Sigmoid colon (tissue), 7 donors: Measurements from ENCODE around the gene KRTAP9-1. TPM values are rescaled to one million over a fixed set of nuclear protein-coding genes. Genes with fewer than 3 reads are reported as not detected.

ENCODE experiments used
- DNase-seq: peaks from one replicate; pipeline ENCODE4 v3.0.0-alpha.2; 2019
- H3K27ac ChIP-seq, 4 donors: fragments of 200-600 bp; sonication (generic); one replicate each; pipeline ENCODE4 v1.5.1; 2016 to 2019; ENCODE audit warnings: mild to moderate bottlenecking in 1 of 4
- H3K27me3 ChIP-seq, 3 donors: fragments of 200-600 bp; sonication (generic); one replicate each; pipeline ENCODE4 v1.5.1; 2019; ENCODE audit warnings: mild to moderate bottlenecking in 1 of 3
- H3K36me3 ChIP-seq, 4 donors: fragments of 200-600 bp; sonication (generic); one replicate each; pipeline ENCODE4 v1.5.1; 2016 to 2019
- H3K4me1 ChIP-seq, 4 donors: fragments of 200-600 bp; sonication (generic); one replicate each; pipeline ENCODE4 v1.5.1; 2017 to 2019
- H3K4me3 ChIP-seq, 4 donors: fragments of 200-600 bp; sonication (generic); one replicate each; pipeline ENCODE4 v1.5.1; 2017 to 2019; ENCODE audit warnings: mild to moderate bottlenecking in 2 of 4, moderate library complexity in 1 of 4
- H3K9me3 ChIP-seq, 4 donors: fragments of 200-600 bp in 3 of 4; sonication (generic) in 3 of 4; one replicate each; pipeline versions ENCODE4 v1.5.1 to v1.6.1; 2013 to 2019
- CTCF ChIP-seq, 4 experiments: fragments of 450-650 bp in 3 of 4; fragments of 200-600 bp in 1 of 4; IDR thresholded peaks; one replicate each; pipeline ENCODE4 v1.5.1; 2016 to 2019; ENCODE audit warnings: antibody characterized with exemption in 4 of 4, mild to moderate bottlenecking in 3 of 4, moderate library complexity in 2 of 4
- EP300 ChIP-seq, 4 donors: sonication (generic); formaldehyde crosslinking; IDR thresholded peaks; one replicate each; pipeline ENCODE4 v1.6.1; 2017; ENCODE audit warnings: antibody characterized with exemption in 4 of 4
- POLR2A ChIP-seq, 2 donors: fragments of 450-650 bp; IDR thresholded peaks; one replicate each; pipeline ENCODE4 v1.6.1; 2016; ENCODE audit warnings: antibody characterized with exemption in 2 of 2, mild to moderate bottlenecking in 2 of 2, moderate library complexity in 2 of 2
- POLR2AphosphoS5 ChIP-seq, 4 donors: sonication (generic); formaldehyde crosslinking; IDR thresholded peaks; one replicate each; pipeline ENCODE4 v1.6.1; 2017; ENCODE audit warnings: antibody characterized with exemption in 4 of 4
- WGBS, 2 donors: extraction: QIAGEN DNeasy Blood & Tissue Kit; methylation state at CpG; one replicate each; pipeline ENCODE4 v1.1.7; 2013; 5-methylcytosine and 5-hydroxymethylcytosine counted together
- intact Hi-C: fragments of 100-400 bp; cut with DNase I; formaldehyde crosslinking; loops from one replicate; pipeline ENCODE4 v1.15.1; 2023
- polyA plus RNA-seq, 3 donors: library from polyadenylated mRNA; stranded (reverse); fragments of 200-250 nt; gene quantifications; one replicate each; pipeline ENCODE4 v1.2.3, GENCODE V29; 2013
- total RNA-seq, 4 donors: library from RNA; depleted of rRNA; stranded (reverse); fragments of >200 nt; gene quantifications; one replicate each; pipeline ENCODE4 v1.1.0, GENCODE V29; 2016
- donor health status: healthy with polysubstance abuse.
- donor health status: Bipolar disorder and iron deficiency.
- donor health status: healthy.

The KRTAP9-1 gene
- total and polyA plus RNA-seq, 7 donors: not detected

GRCh38 chr17:41178341-41178740, 11.3 kb upstream of the KRTAP9-1 start:
- 96% methylated on average over 3 of the region's 3 CpGs for WGBS, 2 donors
- no peaks in the 10 kb centered on the region for H3K9me3 ChIP-seq
- no peak overlapping the region for H3K4me3 ChIP-seq
- H3K27me3 ChIP-seq: no peaks in the 10 kb centered on the region
- DNase-seq: no peak
- TF ChIP-seq POLR2AphosphoS5 (IDR thresholded peaks at IDR 0.05): no peak
- TF ChIP-seq CTCF (IDR thresholded peaks at IDR 0.05): no peak
- no peak for TF ChIP-seq EP300 (IDR thresholded peaks at IDR 0.05)
- TF ChIP-seq POLR2A (IDR thresholded peaks at IDR 0.05): no peak
- no peaks in the 10 kb centered on the region for H3K4me1 ChIP-seq
- intact Hi-C loops: no loop called here
- no peaks in the 10 kb centered on the region for H3K36me3 ChIP-seq
- H3K27ac ChIP-seq: no peak overlapping the region

GRCh38 chr17:41178843-41179616, 10.7 kb upstream of the KRTAP9-1 start:
- TF ChIP-seq POLR2AphosphoS5 (IDR thresholded peaks at IDR 0.05) (no peak), EP300 (IDR thresholded peaks at IDR 0.05) (no peak), POLR2A (IDR thresholded peaks at IDR 0.05) (no peak), CTCF (IDR thresholded peaks at IDR 0.05) (no peak)
- no peak for DNase-seq
- H3K4me3 ChIP-seq: no peak overlapping the region
- no peak overlapping the region for H3K27ac ChIP-seq
- H3K4me1 ChIP-seq: no peaks in the 10 kb centered on the region
- intact Hi-C loops: no loop called here
- 95 to 97% methylated on average over 1 of the region's 1 CpG for WGBS, 2 donors
- no peaks in the 10 kb centered on the region for H3K9me3 ChIP-seq
- no peaks in the 10 kb centered on the region for H3K27me3 ChIP-seq
- H3K36me3 ChIP-seq: no peaks in the 10 kb centered on the region

- intact Hi-C loops: no loop called here
- WGBS, 2 donors: 73 to 80% methylated on average over 9 of the region's 9 CpGs
- no peaks in the 10 kb centered on the region for H3K4me1 ChIP-seq
These were observed 5.2 kb upstream of the KRTAP9-1 start, which contains the start of gene KRTAP4-1 for GRCh38 chr17:41184480-41184961. Gene KRTAP4-1, minus strand, starts transcription at chr17:41184911. Its CDS starts 57 bp downstream, at chr17:41184854.

DNA sequence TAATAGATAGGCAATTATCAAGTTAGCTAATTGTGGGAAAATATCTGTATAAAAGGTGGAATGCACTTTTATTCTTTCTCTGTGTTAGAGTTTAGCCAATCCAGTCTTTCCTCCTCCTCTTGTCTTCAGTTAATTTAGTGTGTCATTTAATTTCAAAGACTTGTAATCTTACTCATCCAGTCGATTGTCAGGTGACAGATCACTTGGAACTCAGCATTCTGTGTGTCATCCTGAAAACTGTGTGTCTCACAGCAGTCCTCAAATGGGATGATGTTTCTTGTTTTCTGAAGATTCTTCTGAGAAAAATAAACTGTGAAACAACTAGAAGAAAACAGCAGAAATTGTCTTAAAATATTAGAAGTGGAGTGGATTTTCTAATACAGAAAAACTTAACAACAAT, 4.7 kb upstream of the KRTAP9-1 start:
- Histone ChIP-seq H3K4me1 (no peaks in the 10 kb centered on the region), H3K36me3 (no peaks in the 10 kb centered on the region), H3K27me3 (peaks cover 0 to 2% (median 0%) of the 10 kb centered on the region in 3 donors), H3K4me3 (no peak overlapping the region), H3K27ac (no peak overlapping the region), H3K9me3 (no peaks in the 10 kb centered on the region)
- DNase-seq: no peak
- TF ChIP-seq POLR2AphosphoS5 (IDR thresholded peaks at IDR 0.05) (no peak), CTCF (IDR thresholded peaks at IDR 0.05) (no peak), EP300 (IDR thresholded peaks at IDR 0.05) (no peak), POLR2A (IDR thresholded peaks at IDR 0.05) (no peak)
- intact Hi-C loops: no loop called here
- 44 to 58% methylated on average over 1 of the region's 1 CpG for WGBS, 2 donors

More at GRCh38 chr17:41184480-41184961, 5.2 kb upstream of the KRTAP9-1 start, which contains the start of gene KRTAP4-1:
- DNase-seq: no peak
- Histone ChIP-seq H3K27me3 (no peaks in the 10 kb centered on the region), H3K27ac (no peak within 1 kb of the TSS), H3K36me3 (no peaks in the 10 kb centered on the region), H3K4me3 (no peak within 1 kb of the TSS), H3K9me3 (no peaks in the 10 kb centered on the region)
- TF ChIP-seq POLR2AphosphoS5 (IDR thresholded peaks at IDR 0.05): no peak
- no peak for TF ChIP-seq POLR2A (IDR thresholded peaks at IDR 0.05)
- TF ChIP-seq EP300 (IDR thresholded peaks at IDR 0.05): no peak
- no peak for TF ChIP-seq CTCF (IDR thresholded peaks at IDR 0.05)
